ENCODE data around the gene TTYH3. TPM values are rescaled to one million over a fixed set of nuclear protein-coding genes. Genes with fewer than 3 reads are reported as not detected.

Gene TTYH3
- polyA plus RNA-seq, 1 donor (not counting 4 experiments of a cell fraction or from before 2014, with no cell fraction given) = 8.5 TPM

GRCh38 chr7:2698581-2699288, 66.9 kb downstream of the TTYH3 start:
- no peaks in the 10 kb centered on the region for H4K20me1 ChIP-seq (ENCODE audit: control insufficient read depth, extremely low read depth, insufficient read depth, low read length)
- no peak overlapping the region for H3K4me2 ChIP-seq (ENCODE audit: control insufficient read depth, extremely low read depth, insufficient read depth, low read depth, low read length)
- TF ChIP-seq CTCF (optimal IDR thresholded peaks at IDR 0.05 in 1 of 3, IDR thresholded peaks at IDR 0.05 in 1 of 3, conservative IDR thresholded peaks at IDR 0.05 in 1 of 3; ENCODE audit: extremely low read depth in 1 of 3, insufficient read depth in 2 of 3, low read length in 3 of 3) = no peak
- H3K9me1 ChIP-seq (ENCODE audit: control insufficient read depth, extremely low read depth, insufficient read depth, low read length) = no peaks in the 10 kb centered on the region
- no peak overlapping the region for H3K4me3 ChIP-seq (ENCODE audit: control insufficient read depth in 2 of 3, extremely low read depth in 1 of 3, insufficient read depth in 2 of 3, low read depth in 1 of 3, low read length in 3 of 3)
- no peak overlapping the region for H3K27ac ChIP-seq (ENCODE audit: control insufficient read depth, insufficient read depth, low read length)
- peaks cover 9% of the 10 kb centered on the region for H3K27me3 ChIP-seq (ENCODE audit: control insufficient read depth, extremely low read depth, insufficient read depth, low read length)
- no peak for DNase-seq (ENCODE audit: low read depth, low spot score)
- no peak overlapping the region for H3K9ac ChIP-seq (ENCODE audit: control insufficient read depth, extremely low read depth, insufficient read depth, low read length)
- H3K4me1 ChIP-seq (ENCODE audit: control insufficient read depth, extremely low read depth, insufficient read depth, low read length) = no peaks in the 10 kb centered on the region
- no peaks in the 10 kb centered on the region for H3K36me3 ChIP-seq (ENCODE audit: control insufficient read depth in 2 of 2, extremely low read depth in 1 of 2, insufficient read depth in 2 of 2, low read length in 2 of 2)
- H3K79me2 ChIP-seq (ENCODE audit: control insufficient read depth, insufficient read depth, low read length) = no peaks in the 10 kb centered on the region
- H2AFZ ChIP-seq (ENCODE audit: control insufficient read depth, low read length) = no peak overlapping the region
- H3K9me3 ChIP-seq (ENCODE audit: control insufficient read depth, low read depth, low read length) = no peaks in the 10 kb centered on the region
- dilution Hi-C loops (cut with MboI; ENCODE audit: extremely low pct_ligation_motif_present, low sequenced_read_pairs) = no loop called here
- FAIRE-seq = no peak

- Histone ChIP-seq H3K9me3 (ENCODE audit: control insufficient read depth, low read depth, low read length) (no peaks in the 10 kb centered on the region), H3K27ac (ENCODE audit: control insufficient read depth, insufficient read depth, low read length) (no peak overlapping the region), H3K27me3 (ENCODE audit: control insufficient read depth, extremely low read depth, insufficient read depth, low read length) (peaks cover 9% of the 10 kb centered on the region), H3K4me2 (ENCODE audit: control insufficient read depth, extremely low read depth, insufficient read depth, low read depth, low read length) (no peak overlapping the region), H3K4me3 (ENCODE audit: control insufficient read depth in 2 of 3, extremely low read depth in 1 of 3, insufficient read depth in 2 of 3, low read depth in 1 of 3, low read length in 3 of 3) (no peak overlapping the region), H3K9me1 (ENCODE audit: control insufficient read depth, extremely low read depth, insufficient read depth, low read length) (no peaks in the 10 kb centered on the region), H3K4me1 (ENCODE audit: control insufficient read depth, extremely low read depth, insufficient read depth, low read length) (no peaks in the 10 kb centered on the region), H2AFZ (ENCODE audit: control insufficient read depth, low read length) (no peak overlapping the region), H3K79me2 (ENCODE audit: control insufficient read depth, insufficient read depth, low read length) (no peaks in the 10 kb centered on the region), H3K9ac (ENCODE audit: control insufficient read depth, extremely low read depth, insufficient read depth, low read length) (no peak overlapping the region), H3K36me3 (ENCODE audit: control insufficient read depth in 2 of 2, extremely low read depth in 1 of 2, insufficient read depth in 2 of 2, low read length in 2 of 2) (no peaks in the 10 kb centered on the region), H4K20me1 (ENCODE audit: control insufficient read depth, extremely low read depth, insufficient read depth, low read length) (no peaks in the 10 kb centered on the region)
- dilution Hi-C loops (cut with MboI; ENCODE audit: extremely low pct_ligation_motif_present, low sequenced_read_pairs) = no loop called here
- no peak for TF ChIP-seq EZH2 (IDR thresholded peaks at IDR 0.05; ENCODE audit: low read length)
- no peak for TF ChIP-seq CTCF (optimal IDR thresholded peaks at IDR 0.05 in 1 of 3, IDR thresholded peaks at IDR 0.05 in 1 of 3, conservative IDR thresholded peaks at IDR 0.05 in 1 of 3; ENCODE audit: extremely low read depth in 1 of 3, insufficient read depth in 2 of 3, low read length in 3 of 3)
- FAIRE-seq (no peak), DNase-seq (ENCODE audit: low read depth, low spot score) (no peak)
Observed at GRCh38 chr7:2699289-2699620, 67.5 kb downstream of the TTYH3 start.
